Nephron (organoid): ENCODE results near the gene TDRKH.
A peak's percentile ranks its signal among the peaks of the same experiment; 100 is the strongest.

Source experiments
- H3K27ac Mint-ChIP-seq, 3 experiments: 2 replicates each; pipeline ENCODE4 v1.8.0; 2020; ENCODE audit warnings: mixed read lengths in 3 of 3, mild to moderate bottlenecking in 2 of 3, moderate library complexity in 1 of 3
- H3K27me3 Mint-ChIP-seq: 2 replicates; pipeline ENCODE4 v1.8.0; 2021; ENCODE audit warnings: low read depth, mild to moderate bottlenecking, moderate library complexity, mixed read lengths
- H3K36me3 Mint-ChIP-seq: 2 replicates; pipeline ENCODE4 v1.8.0; 2020; ENCODE audit warnings: low read depth, mixed read lengths
- H3K4me1 Mint-ChIP-seq: 2 replicates; pipeline ENCODE4 v1.8.0; 2020; ENCODE audit warnings: mixed read lengths
- H3K4me3 Mint-ChIP-seq, 3 experiments: 2 replicates each; pipeline ENCODE4 v1.8.0; 2020; ENCODE audit warnings: mild to moderate bottlenecking in 3 of 3, mixed read lengths in 3 of 3, moderate library complexity in 2 of 3
- H3K9me3 Mint-ChIP-seq: 2 replicates; pipeline ENCODE4 v1.8.0; 2020; ENCODE audit warnings: mixed read lengths
- CTCF ChIP-seq, 3 experiments: fragments of 200-600 bp; sonication (generic); IDR thresholded peaks; one replicate each; pipeline ENCODE4 v1.5.0; 2021; ENCODE audit warnings: antibody characterized with exemption in 3 of 3; ENCODE audit not compliant: unreplicated experiment in 3 of 3

Gene TDRKH

GRCh38 chr1:151799179-151800022 is 9.1 kb upstream of the TDRKH start:
- peaks cover 44% of the 10 kb centered on the region for H3K27me3 Mint-ChIP-seq
- H3K9me3 Mint-ChIP-seq: no peaks in the 10 kb centered on the region
- H3K4me1 Mint-ChIP-seq: no peaks in the 10 kb centered on the region
- H3K27ac Mint-ChIP-seq: no peak overlapping the region
- TF ChIP-seq CTCF (IDR thresholded peaks at IDR 0.05; ENCODE audit: unreplicated experiment in 3 of 3): no peak
- no peak overlapping the region for H3K4me3 Mint-ChIP-seq
- H3K36me3 Mint-ChIP-seq: no peaks in the 10 kb centered on the region

GRCh38 chr1:151798571-151798970 is 8.3 kb upstream of the TDRKH start:
- Mint-ChIP-seq H3K4me3 (no peak overlapping the region), H3K36me3 (no peaks in the 10 kb centered on the region), H3K27me3 (peaks cover 39% of the 10 kb centered on the region), H3K4me1 (no peaks in the 10 kb centered on the region), H3K27ac (no peak overlapping the region), H3K9me3 (no peaks in the 10 kb centered on the region)
- no peak for TF ChIP-seq CTCF (IDR thresholded peaks at IDR 0.05; ENCODE audit: unreplicated experiment in 3 of 3)

DNA sequence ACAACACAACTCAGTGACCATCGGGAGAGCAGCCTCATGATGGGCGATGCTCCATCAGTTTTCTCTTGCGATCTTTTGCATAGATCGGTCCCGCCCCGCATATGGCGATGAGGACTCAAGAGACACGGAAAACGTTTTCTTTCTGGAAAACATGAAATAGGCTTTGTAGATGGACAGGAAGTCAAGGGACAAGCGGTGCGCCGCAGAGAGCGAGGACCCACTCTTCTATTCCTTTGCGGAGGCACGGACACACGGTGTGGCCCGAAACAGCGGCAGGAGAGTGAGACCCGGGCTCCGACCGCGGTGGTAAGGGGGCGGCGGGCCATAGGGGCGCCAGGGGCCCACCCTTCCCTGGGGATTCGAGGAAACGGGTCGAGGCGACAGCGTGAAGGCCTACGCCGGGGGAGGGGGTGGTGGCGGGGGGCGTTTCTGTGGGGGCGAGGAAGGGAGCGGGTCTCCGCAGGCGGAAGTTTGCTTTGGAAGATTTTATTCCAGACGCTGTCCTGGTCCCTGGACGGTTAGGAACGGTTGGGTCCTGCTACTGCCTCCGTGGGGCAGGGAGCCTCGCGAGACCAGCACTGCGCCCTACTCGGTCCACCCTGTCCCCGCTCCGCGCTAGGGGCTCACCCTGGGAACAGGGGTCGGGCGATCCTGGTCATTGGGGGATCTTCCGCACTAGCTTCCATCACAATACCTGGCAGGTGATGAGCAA is 796 bp upstream of the TDRKH start:
- Mint-ChIP-seq H3K4me3 (peak overlapping the region; percentile 85 to 90 (median 89)), H3K36me3 (no peaks in the 10 kb centered on the region), H3K27ac (peak overlapping the region in 2 of 3 experiments; percentile 37 to 43), H3K27me3 (peaks cover 22% of the 10 kb centered on the region), H3K4me1 (peaks cover 3% of the 10 kb centered on the region), H3K9me3 (no peaks in the 10 kb centered on the region)
- TF ChIP-seq CTCF (IDR thresholded peaks at IDR 0.05; ENCODE audit: unreplicated experiment in 3 of 3): no peak

DNA sequence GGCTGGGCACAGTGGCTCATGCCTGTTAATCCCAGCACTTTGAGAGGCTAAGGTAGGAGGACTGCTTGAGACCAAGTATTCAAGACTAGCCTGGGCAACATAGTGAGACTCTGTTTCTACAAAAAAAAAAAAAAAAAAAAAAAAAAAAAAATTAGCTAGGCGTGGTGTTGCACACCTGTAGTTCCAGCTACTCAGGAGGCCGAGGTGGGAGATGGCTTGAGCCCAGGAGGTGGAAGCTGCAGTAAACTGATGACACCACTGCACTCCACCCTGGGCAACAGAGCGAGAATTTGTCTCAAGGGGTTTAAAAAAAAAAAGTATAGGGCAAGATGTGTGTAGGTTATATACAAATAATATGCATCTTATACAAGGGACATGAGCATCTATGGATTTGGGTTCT is 2.6 kb downstream of the TDRKH start:
- Mint-ChIP-seq H3K27me3 (peaks cover 22% of the 10 kb centered on the region), H3K4me3 (no peak overlapping the region)
- no peak for TF ChIP-seq CTCF (IDR thresholded peaks at IDR 0.05; ENCODE audit: unreplicated experiment in 3 of 3)

DNA sequence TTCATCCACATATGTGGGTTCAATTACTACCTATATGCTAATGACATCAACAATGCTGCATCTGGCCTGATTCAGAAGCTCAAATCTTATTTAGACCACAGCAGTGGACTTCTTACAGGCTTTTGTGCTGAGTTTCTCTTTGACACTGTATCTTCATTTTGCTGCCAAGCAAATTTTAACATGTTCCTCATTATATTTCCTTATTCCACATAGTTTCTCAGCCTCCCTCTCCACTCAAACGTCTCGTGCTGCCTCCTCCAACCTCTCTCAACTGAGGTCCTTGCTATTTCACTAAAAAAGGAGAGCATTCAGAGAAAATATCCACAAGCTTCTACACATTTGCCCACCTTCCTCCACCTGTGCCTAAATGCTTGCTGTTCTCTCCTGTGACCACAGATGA is 6.5 kb downstream of the TDRKH start:
- TF ChIP-seq CTCF (IDR thresholded peaks at IDR 0.05; ENCODE audit: unreplicated experiment in 3 of 3): no peak

More for the DNA sequence above, 2.6 kb downstream of the TDRKH start:
- no peaks in the 10 kb centered on the region for H3K9me3 Mint-ChIP-seq
- H3K27ac Mint-ChIP-seq: no peak overlapping the region
- peaks cover 3% of the 10 kb centered on the region for H3K4me1 Mint-ChIP-seq
- H3K36me3 Mint-ChIP-seq: no peaks in the 10 kb centered on the region

More for the DNA sequence above, 6.5 kb downstream of the TDRKH start:
- peaks cover 6% of the 10 kb centered on the region for H3K27me3 Mint-ChIP-seq
- H3K36me3 Mint-ChIP-seq: peaks cover 9% of the 10 kb centered on the region
- H3K4me1 Mint-ChIP-seq: no peaks in the 10 kb centered on the region
- H3K27ac Mint-ChIP-seq: no peak overlapping the region
- no peak overlapping the region for H3K4me3 Mint-ChIP-seq
- no peaks in the 10 kb centered on the region for H3K9me3 Mint-ChIP-seq
